HepG2 (cell line): ENCODE data around the gene ELFN1. TPM values are rescaled to one million over a fixed set of nuclear protein-coding genes. Genes with fewer than 3 reads are reported as not detected.
A peak's percentile ranks its signal among the peaks of the same experiment; 100 is the strongest.

Experiments used
- ATAC-seq: fragments of 200-7000 bp; cut with Tn5 transposase; 3 replicates; pipeline ENCODE4 v1.9.1; 2020; ENCODE audit warnings: mild to moderate bottlenecking, moderate library complexity
- BruUV-seq: library from RNA; stranded (reverse); fragments of 400-500 nt; replicated peaks from 2 replicates; lab custom pipeline; 2021; lab: Mats Ljungman, UMichigan
- CTCF ChIA-PET: fragments of 300-600 bp; formaldehyde crosslinking; extraction: SDS; loops from one replicate; lab custom pipeline; 2021; ENCODE audit warnings: low total read pairs, inconsistent platforms, low intra/inter-chr PET ratio; lab: Yijun Ruan, JAX
- POLR2A ChIA-PET: fragments of 350-600 bp; sonication (Branson Sonifier 250); formaldehyde crosslinking; loops from one replicate; lab custom pipeline; 2020; ENCODE audit warnings: antibody characterized with exemption, inconsistent platforms; lab: Yijun Ruan, JAX
- DNase-seq: peaks from one replicate; pipeline ENCODE4 v3.0.0-alpha.2; 2015; ENCODE audit warnings: low spot score
- FAIRE-seq: peaks from 3 replicates; lab custom pipeline; 2011; peaks lifted over from hg19 to GRCh38; lab: Jason Lieb, UNC
- H2AFZ ChIP-seq: one replicate; pipeline ENCODE4 v1.6.1; 2011; ENCODE audit warnings: low read length, inconsistent platforms
- H3K27ac ChIP-seq: fragments of 300-600 bp; 3 replicates; pipeline ENCODE4 v1.8.0; 2011; ENCODE audit warnings: mixed run types, mild to moderate bottlenecking, mixed read lengths, low read length, inconsistent platforms; ENCODE audit not compliant: insufficient read depth; ENCODE audit errors: extremely low read length
- H3K27me3 ChIP-seq, 2 experiments: fragments of 200-600 bp in 1 of 2; 2 replicates in 1 of 2; 3 replicates in 1 of 2; pipeline versions ENCODE4 v1.6.0 to v1.8.0; 2011; ENCODE audit warnings: low read length in 2 of 2, mild to moderate bottlenecking in 2 of 2, moderate library complexity in 2 of 2, inconsistent platforms in 1 of 2; ENCODE audit not compliant: insufficient read depth in 2 of 2, control insufficient read depth in 1 of 2
- H3K36me3 ChIP-seq, 2 experiments: fragments of 200-600 bp in 1 of 2; replicated peaks in 1 of 2; 2 replicates in 1 of 2; 3 replicates in 1 of 2; pipeline versions ENCODE4 v1.5.1 to v1.8.0; 2011; ENCODE audit warnings: low read length in 2 of 2, inconsistent platforms in 1 of 2; ENCODE audit not compliant: insufficient read depth in 2 of 2, control insufficient read depth in 1 of 2
- H3K4me1 ChIP-seq: 2 replicates; pipeline ENCODE4 v1.5.1; 2012; ENCODE audit warnings: low read length, inconsistent platforms; ENCODE audit not compliant: insufficient read depth
- H3K4me2 ChIP-seq: 2 replicates; pipeline ENCODE4 v1.6.0; 2011; ENCODE audit warnings: low read depth, low read length, inconsistent platforms
- H3K4me3 ChIP-seq, 3 experiments: fragments of 200-600 bp in 1 of 3; sonication (generic), shearing (Covaris generic) in 1 of 3; replicated peaks in 1 of 3; 2 replicates each; pipeline ENCODE4 v1.5.1; 2011 to 2016; ENCODE audit warnings: low read length in 3 of 3, inconsistent platforms in 2 of 3, low read depth in 2 of 3, mild to moderate bottlenecking in 2 of 3, control low read depth in 1 of 3, mixed read lengths in 1 of 3; ENCODE audit not compliant: insufficient read depth in 1 of 3
- H3K79me2 ChIP-seq: one replicate; pipeline ENCODE4 v1.6.1; 2011; ENCODE audit warnings: low read length, inconsistent platforms; ENCODE audit not compliant: insufficient read depth
- H3K9ac ChIP-seq: 2 replicates; pipeline ENCODE4 v1.6.0; 2011; ENCODE audit warnings: mild to moderate bottlenecking, low read depth, low read length, inconsistent platforms; ENCODE audit not compliant: insufficient read depth
- H3K9me3 ChIP-seq: 2 replicates; pipeline ENCODE4 v1.5.1; 2012; ENCODE audit warnings: mild to moderate bottlenecking, low read length
- H4K20me1 ChIP-seq: 2 replicates; pipeline ENCODE4 v1.6.0; 2011; ENCODE audit warnings: inconsistent platforms, mild to moderate bottlenecking, low read length, moderate library complexity; ENCODE audit not compliant: insufficient read depth
- CBX2 ChIP-seq, 2 experiments: fragments of 200-600 bp in 1 of 2; sonication (generic); formaldehyde crosslinking in 1 of 2; IDR thresholded peaks; 2 replicates each; pipeline versions ENCODE4 v1.7.0 to v1.8.1; 2018 to 2022; ENCODE audit warnings: low read depth in 2 of 2, low read length in 1 of 2, mild to moderate bottlenecking in 1 of 2, missing genetic modification reagents in 1 of 2
- CHD4 ChIP-seq: fragments of 200-600 bp; sonication (generic); IDR thresholded peaks from 2 replicates; pipeline ENCODE4 v1.7.0; 2017; ENCODE audit warnings: mild to moderate bottlenecking, low read length, borderline replicate concordance
- CTCF ChIP-seq: sonication (generic); formaldehyde crosslinking; IDR thresholded peaks from 2 replicates; pipeline ENCODE4 v1.5.0; 2020; ENCODE audit warnings: mild to moderate bottlenecking, missing genetic modification reagents, moderate library complexity
- FOXJ3 ChIP-seq: sonication (generic); formaldehyde crosslinking; IDR thresholded peaks from 2 replicates; pipeline ENCODE4 v1.4.0; 2020; ENCODE audit warnings: missing genetic modification reagents, mild to moderate bottlenecking, borderline replicate concordance
- PAF1 ChIP-seq: IDR thresholded peaks from 2 replicates; pipeline ENCODE4 v1.6.1; 2016; ENCODE audit warnings: missing genetic modification reagents, missing compliant biosample characterization
- RAD21 ChIP-seq: fragments of 450-650 bp; formaldehyde crosslinking; IDR thresholded peaks from 2 replicates; pipeline ENCODE4 v1.5.0; 2020; ENCODE audit warnings: mild to moderate bottlenecking
- SMC3 ChIP-seq: IDR thresholded peaks from 2 replicates; pipeline ENCODE4 v1.6.1; 2011; ENCODE audit warnings: low read length, improper control_type of control experiment
- STAG1 ChIP-seq: sonication (generic); formaldehyde crosslinking; IDR thresholded peaks from 2 replicates; pipeline ENCODE4 v1.4.0; 2020; ENCODE audit warnings: missing genetic modification reagents
- WGBS: methylation state at CpG from one replicate; pipeline ENCODE4 v1.1.6; 2017; ENCODE audit warnings: low lambda C conversion rate; 5-methylcytosine and 5-hydroxymethylcytosine counted together
- in situ Hi-C: cut with HindIII; loops from 2 replicates; pipeline ENCODE4 v1.10.0; 2017; ENCODE audit warnings: low pct_unique_long_range_greater_than_20kb; ENCODE audit not compliant: extremely low pct_ligation_motif_present
- intact Hi-C: fragments of 100-400 bp; cut with micrococcal nuclease; formaldehyde crosslinking; loops from one replicate; pipeline ENCODE4 v1.10.0; 2022; ENCODE audit not compliant: unreplicated experiment
- polyA plus RNA-seq, 8 experiments: library from polyadenylated mRNA; depleted of rRNA in 3 of 8; stranded (reverse) in 7 of 8; unstranded in 1 of 8; fragments of >200 nt; fragmentation: Illumina TruSeq in 4 of 8; extraction: Trizol in 4 of 8; gene quantifications; 2 replicates each; pipeline versions ENCODE4 v1.2.1 to v1.2.3, GENCODE V29; 2011 to 2016; ENCODE audit warnings: low read depth in 4 of 8, missing spikeins in 1 of 8, mixed read lengths in 1 of 8; ENCODE audit not compliant: insufficient read depth in 1 of 8
- total RNA-seq, 5 experiments: library from RNA; depleted of rRNA; stranded (reverse); fragments of >200 nt; fragmentation: Illumina TruSeq; extraction: Trizol; gene quantifications; 2 replicates each; pipeline ENCODE4 v1.2.3, GENCODE V29; 2016; ENCODE audit warnings: low read depth in 1 of 5

The ELFN1 gene
- total and polyA plus RNA-seq, 2 of the 13 experiments (the other 11 are each of a cell fraction or from before 2014, with no cell fraction given) = 0.13 to 0.18 TPM

- DNase-seq (peak; percentile 49), FAIRE-seq (no peak), ATAC-seq (peak; percentile 29; the same call in 1 of the 3 replicates)
- H3K4me1 ChIP-seq = peaks cover 16% of the 10 kb centered on the region
- POLR2A ChIA-PET = no interaction called here
- H3K27ac ChIP-seq = no peak overlapping the region
- H3K27me3 ChIP-seq = no peaks in the 10 kb centered on the region
- CTCF ChIA-PET = interaction anchor here (1.0 to 1.5 kb wide), 2 partner anchors 130 to 415 kb away, joined by 3 to 4 read pairs; no protein-coding TSS in a partner anchor
- no peaks in the 10 kb centered on the region for H3K36me3 ChIP-seq
- no peak overlapping the region for H2AFZ ChIP-seq
- H3K9ac ChIP-seq = no peak overlapping the region
- H3K4me3 ChIP-seq = no peak overlapping the region
- no peak overlapping the region for H3K4me2 ChIP-seq
- H3K9me3 ChIP-seq = no peaks in the 10 kb centered on the region
- TF ChIP-seq CHD4 = peak; percentile 43; the same call in 1 of the 2 replicates
- TF ChIP-seq CTCF (CRISPR knock-in tag) = peak; percentile 84
- TF ChIP-seq PAF1 (CRISPR knock-in tag) = no peak
- TF ChIP-seq STAG1 = peak; percentile 84
- no peak for TF ChIP-seq CBX2 (IDR thresholded peaks at IDR 0.05; ENCODE audit: low read depth, low read length)
- TF ChIP-seq CBX2 (CRISPR knock-in tag; IDR thresholded peaks at IDR 0.05; ENCODE audit: low read depth) = no peak
- TF ChIP-seq SMC3 = peak; percentile 53; the same call in 1 of the 2 replicates
- peak; percentile 61; the same call in 1 of the 2 replicates for TF ChIP-seq RAD21 (CRISPR knock-in tag)
- TF ChIP-seq FOXJ3 (CRISPR knock-in tag) = no peak
- WGBS = 0% methylated on average over 1 of the region's 1 CpG
- intact Hi-C loops = no loop called here
- H4K20me1 ChIP-seq = no peaks in the 10 kb centered on the region
- no TSS peak for BruUV-seq
- in situ Hi-C loops = loop anchor here (10.0 kb wide), 1 partner anchor 420 kb away; no protein-coding TSS in a partner anchor
- H3K79me2 ChIP-seq = no peaks in the 10 kb centered on the region
Measured at GRCh38 chr7:1794888-1795542, 124.9 kb downstream of the ELFN1 start.

Other genes starting within 250 kb of the ELFN1 start
- gene MICALL2, start 210.8 kb upstream of the ELFN1 start, total RNA-seq (2016; rRNA removed; fragmentation: Illumina TruSeq; extraction: Trizol) = 1.8 and 5.8 TPM in 2 replicates
- gene MICALL2, start 210.8 kb upstream of the ELFN1 start, polyA plus RNA-seq (2011; rRNA removed) = 12.4 and 15.0 TPM in 2 replicates
- gene INTS1, start 165.9 kb upstream of the ELFN1 start, total RNA-seq (2016; rRNA removed; fragmentation: Illumina TruSeq; extraction: Trizol) = 17.3 and 29.0 TPM in 2 replicates
- 13.7 and 18.2 TPM in 2 replicates for gene INTS1, start 165.9 kb upstream of the ELFN1 start, polyA plus RNA-seq (2011; rRNA removed)
- 9.2 and 10.4 TPM in 2 replicates for gene MAFK, start 139.6 kb upstream of the ELFN1 start, total RNA-seq (2016; rRNA removed; fragmentation: Illumina TruSeq; extraction: Trizol)
- gene MAFK, start 139.6 kb upstream of the ELFN1 start, polyA plus RNA-seq (2011; rRNA removed) = 7.3 and 13.8 TPM in 2 replicates
- gene TMEM184A, start 114.1 kb upstream of the ELFN1 start, total RNA-seq (2016; rRNA removed; fragmentation: Illumina TruSeq; extraction: Trizol) = 3.1 and 9.5 TPM in 2 replicates
- 20.4 and 33.1 TPM in 2 replicates for gene TMEM184A, start 114.1 kb upstream of the ELFN1 start, polyA plus RNA-seq (2011; rRNA removed)
- 46.7 and 48.4 TPM in 2 replicates for gene PSMG3, start 100.2 kb upstream of the ELFN1 start, total RNA-seq (2016; rRNA removed; fragmentation: Illumina TruSeq; extraction: Trizol)
- gene PSMG3, start 100.2 kb upstream of the ELFN1 start, polyA plus RNA-seq (2011; rRNA removed) = 29.3 and 29.6 TPM in 2 replicates